22Rv1 (cell line): ENCODE measurements around the gene RABL6.

ENCODE experiments used
- CTCF ChIP-seq: fragments of 450-650 bp; IDR thresholded peaks from 2 replicates; pipeline ENCODE4 v1.5.1; 2017; ENCODE audit warnings: mild to moderate bottlenecking
- ZFX ChIP-seq: fragments of 450-650 bp; IDR thresholded peaks from 2 replicates; pipeline ENCODE4 v1.6.1; 2017; ENCODE audit warnings: antibody characterized with exemption, borderline replicate concordance

GRCh38 chr9:136829981-136830885 lies 22.5 kb downstream of the RABL6 start:
- no peak for TF ChIP-seq CTCF
- no peak for TF ChIP-seq ZFX
